Hepatocyte (in vitro differentiated cells): ENCODE data around the gene VAV1. TPM values are rescaled to one million over a fixed set of nuclear protein-coding genes. Genes with fewer than 3 reads are reported as not detected.

Source experiments
- DNase-seq: peaks from one replicate; pipeline ENCODE4 v3.0.0-alpha.2; 2016; ENCODE audit warnings: low spot score
- H2AFZ ChIP-seq: fragments of 200-600 bp; sonication (generic); 2 replicates; pipeline ENCODE4 v1.6.0; 2016; ENCODE audit warnings: antibody characterized with exemption, mild to moderate bottlenecking
- H3K27ac ChIP-seq: fragments of 200-600 bp; sonication (generic); 2 replicates; pipeline ENCODE4 v1.5.1; 2016; ENCODE audit warnings: mild to moderate bottlenecking
- H3K27me3 ChIP-seq: fragments of 200-600 bp; sonication (generic); 2 replicates; pipeline ENCODE4 v1.6.1; 2016
- H3K36me3 ChIP-seq: fragments of 200-600 bp; sonication (generic); replicated peaks from 2 replicates; pipeline ENCODE4 v1.5.1; 2016; ENCODE audit warnings: low read depth; ENCODE audit not compliant: insufficient read depth
- H3K4me1 ChIP-seq: fragments of 200-600 bp; sonication (generic); 2 replicates; pipeline ENCODE4 v1.5.1; 2016; ENCODE audit warnings: mild to moderate bottlenecking, moderate library complexity; ENCODE audit not compliant: insufficient read depth
- H3K4me2 ChIP-seq: fragments of 200-600 bp; sonication (generic); 2 replicates; pipeline ENCODE4 v1.6.0; 2016
- H3K4me3 ChIP-seq: fragments of 200-600 bp; sonication (generic); 2 replicates; pipeline ENCODE4 v1.5.1; 2016; ENCODE audit warnings: mild to moderate bottlenecking
- H3K79me2 ChIP-seq: fragments of 200-600 bp; sonication (generic); 2 replicates; pipeline ENCODE4 v1.6.0; 2017; ENCODE audit warnings: mild to moderate bottlenecking
- H3K9me2 ChIP-seq: fragments of 200-600 bp; sonication (generic); replicated peaks from 2 replicates; pipeline ENCODE4 v1.6.0; 2017; ENCODE audit warnings: mild to moderate bottlenecking; ENCODE audit not compliant: insufficient read depth
- H3K9me3 ChIP-seq: fragments of 200-600 bp; sonication (generic); 2 replicates; pipeline ENCODE4 v1.5.1; 2016; ENCODE audit warnings: low read depth, mild to moderate bottlenecking
- H4K20me1 ChIP-seq: fragments of 200-600 bp; sonication (generic); 2 replicates; pipeline ENCODE4 v1.6.0; 2016; ENCODE audit warnings: mild to moderate bottlenecking; ENCODE audit not compliant: insufficient read depth, poor library complexity, severe bottlenecking
- EZH2 ChIP-seq: fragments of 200-600 bp; sonication (generic); IDR thresholded peaks from 2 replicates; pipeline ENCODE4 v1.6.1; 2016; ENCODE audit warnings: antibody characterized with exemption, mild to moderate bottlenecking, borderline replicate concordance
- EZH2phosphoT487 ChIP-seq: fragments of 200-600 bp; sonication (generic); IDR thresholded peaks from one replicate; pipeline ENCODE4 v1.6.1; 2018; ENCODE audit warnings: antibody characterized with exemption, mild to moderate bottlenecking, low read depth, moderate library complexity; ENCODE audit not compliant: unreplicated experiment, severe bottlenecking
- WGBS: methylation state at CpG from one replicate; pipeline ENCODE4 v1.1.6; 2016; ENCODE audit warnings: low lambda C conversion rate; ENCODE audit errors: missing lambda C conversion rate; 5-methylcytosine and 5-hydroxymethylcytosine counted together
- polyA plus RNA-seq: library from polyadenylated mRNA; unstranded; fragments of >200 nt; fragmentation: Nextera tagmentation; extraction: Ambion mirVana; gene quantifications from 2 replicates; pipeline ENCODE4 v1.2.1, GENCODE V29; 2016
- total RNA-seq: library from RNA; depleted of rRNA; stranded (reverse); fragments of >200 nt; gene quantifications from 2 replicates; pipeline ENCODE4 v1.2.3, GENCODE V29; 2014
- TF ChIP-seq, protein P1 (sequence below): fragments of 200-600 bp; sonication (generic); IDR thresholded peaks from 2 replicates; pipeline ENCODE4 v1.5.1; 2016; ENCODE audit warnings: antibody characterized with exemption, mild to moderate bottlenecking; ENCODE audit not compliant: poor library complexity

VAV1 gene
- total and polyA plus RNA-seq, 2 experiments from 2014 or later: 0.23 TPM; not detected in 1

DNA sequence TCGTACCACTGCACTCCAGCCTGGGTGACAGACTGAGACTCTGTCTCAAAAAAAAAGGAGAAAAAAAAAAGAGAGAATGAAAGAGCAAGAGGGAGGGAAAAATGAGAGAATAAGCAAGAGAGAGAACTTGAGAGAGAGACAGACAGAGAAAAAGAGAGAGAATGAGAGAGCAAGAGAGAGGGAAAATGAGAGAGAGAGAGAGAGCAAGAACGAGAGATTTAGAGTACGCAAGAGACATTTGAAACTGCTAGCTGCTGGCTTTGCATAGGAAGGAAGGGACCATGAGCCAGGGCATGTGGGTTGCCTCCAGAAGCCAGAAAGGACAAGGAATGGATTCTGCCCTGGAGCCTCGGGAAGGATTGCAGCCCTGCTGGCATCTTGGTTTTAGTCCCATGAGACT is 105.3 kb downstream of the VAV1 start:
- H3K4me3 ChIP-seq: no peak overlapping the region
- H3K4me2 ChIP-seq: no peak overlapping the region
- no peaks in the 10 kb centered on the region for H3K27me3 ChIP-seq
- H4K20me1 ChIP-seq: no peaks in the 10 kb centered on the region
- TF ChIP-seq EZH2phosphoT487: no peak
- TF ChIP-seq, protein P1, sequence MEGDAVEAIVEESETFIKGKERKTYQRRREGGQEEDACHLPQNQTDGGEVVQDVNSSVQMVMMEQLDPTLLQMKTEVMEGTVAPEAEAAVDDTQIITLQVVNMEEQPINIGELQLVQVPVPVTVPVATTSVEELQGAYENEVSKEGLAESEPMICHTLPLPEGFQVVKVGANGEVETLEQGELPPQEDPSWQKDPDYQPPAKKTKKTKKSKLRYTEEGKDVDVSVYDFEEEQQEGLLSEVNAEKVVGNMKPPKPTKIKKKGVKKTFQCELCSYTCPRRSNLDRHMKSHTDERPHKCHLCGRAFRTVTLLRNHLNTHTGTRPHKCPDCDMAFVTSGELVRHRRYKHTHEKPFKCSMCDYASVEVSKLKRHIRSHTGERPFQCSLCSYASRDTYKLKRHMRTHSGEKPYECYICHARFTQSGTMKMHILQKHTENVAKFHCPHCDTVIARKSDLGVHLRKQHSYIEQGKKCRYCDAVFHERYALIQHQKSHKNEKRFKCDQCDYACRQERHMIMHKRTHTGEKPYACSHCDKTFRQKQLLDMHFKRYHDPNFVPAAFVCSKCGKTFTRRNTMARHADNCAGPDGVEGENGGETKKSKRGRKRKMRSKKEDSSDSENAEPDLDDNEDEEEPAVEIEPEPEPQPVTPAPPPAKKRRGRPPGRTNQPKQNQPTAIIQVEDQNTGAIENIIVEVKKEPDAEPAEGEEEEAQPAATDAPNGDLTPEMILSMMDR: no peak
- TF ChIP-seq EZH2: no peak
- no peaks in the 10 kb centered on the region for H3K4me1 ChIP-seq
- no peak overlapping the region for H3K27ac ChIP-seq
- H3K9me3 ChIP-seq: no peaks in the 10 kb centered on the region
- WGBS: 89% methylated on average over 3 of the region's 4 CpGs
- no peak overlapping the region for H2AFZ ChIP-seq
- DNase-seq: no peak
- no peaks in the 10 kb centered on the region for H3K36me3 ChIP-seq
- H3K9me2 ChIP-seq: no peaks in the 10 kb centered on the region
- H3K79me2 ChIP-seq: no peaks in the 10 kb centered on the region

DNA sequence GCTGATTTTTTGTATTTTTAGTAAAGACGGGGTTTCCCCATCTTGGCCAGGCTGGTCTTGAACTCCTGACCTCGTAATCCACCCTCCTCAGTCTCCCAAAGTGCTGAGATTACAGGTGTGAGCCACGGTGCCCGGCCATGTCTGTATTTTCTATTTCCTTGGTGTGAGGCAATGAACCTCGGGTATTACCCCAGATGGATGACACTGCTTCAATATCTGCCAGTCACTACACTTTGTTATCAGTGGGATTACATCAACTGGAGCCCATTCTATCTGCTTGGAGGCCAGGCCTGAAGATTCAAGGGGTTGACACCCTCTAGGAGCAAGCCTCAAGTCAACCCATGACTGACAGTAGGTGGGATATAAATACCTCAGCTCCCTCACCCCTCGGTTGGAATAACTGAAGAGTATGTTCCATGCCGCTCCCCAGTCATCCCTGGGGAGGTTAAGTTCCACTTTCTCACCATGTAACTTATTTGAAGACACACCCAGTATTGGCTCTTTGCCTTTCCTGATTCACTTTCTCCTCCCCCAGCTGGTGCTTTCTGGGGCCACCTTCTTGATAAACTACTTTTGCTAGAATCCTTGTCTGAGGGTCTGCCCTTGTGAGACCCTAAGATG is 113.9 kb downstream of the VAV1 start:
- Histone ChIP-seq H3K9me3 (no peaks in the 10 kb centered on the region), H3K27ac (no peak overlapping the region)
- 75% methylated on average over 7 of the region's 7 CpGs for WGBS

DNA sequence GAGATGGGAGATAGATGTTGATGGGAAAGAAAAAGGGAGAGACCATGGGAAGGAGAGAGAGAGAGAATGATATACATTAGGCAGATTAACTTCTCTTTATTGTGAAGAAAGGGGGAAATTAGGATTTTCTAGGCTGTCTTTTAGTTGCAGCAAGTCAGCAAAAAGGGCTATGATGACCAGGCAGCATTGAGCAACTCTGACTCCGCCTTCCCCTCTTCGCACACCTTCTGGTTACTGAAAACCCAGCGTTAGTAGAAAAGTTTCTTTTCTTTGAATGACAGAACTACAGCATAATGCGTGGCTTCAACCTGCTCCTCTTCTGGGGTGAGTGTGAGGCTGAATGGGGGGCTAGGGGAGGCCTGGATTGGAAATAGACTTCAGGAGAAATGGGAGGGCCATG is 114.8 kb downstream of the VAV1 start, which contains the start of gene ADGRE1:
Gene ADGRE1 (plus strand): TSS at position 264 of the 400 bp plus-strand sequence. CDS start 30 bp downstream, at position 294.
- DNase-seq: no peak
- Histone ChIP-seq H3K4me2 (no peak within 1 kb of the TSS), H3K36me3 (no peaks in the 10 kb centered on the region), H3K4me3 (no peak within 1 kb of the TSS), H3K9me2 (no peaks in the 10 kb centered on the region), H3K27me3 (no peaks in the 10 kb centered on the region), H3K27ac (no peak within 1 kb of the TSS), H3K9me3 (no peaks in the 10 kb centered on the region), H3K79me2 (no peaks in the 10 kb centered on the region), H4K20me1 (no peaks in the 10 kb centered on the region), H3K4me1 (no peaks in the 10 kb centered on the region), H2AFZ (no peak within 1 kb of the TSS)
- WGBS: 66% methylated on average over 4 of the region's 4 CpGs
- no peak for TF ChIP-seq EZH2

More for the DNA sequence above, 113.9 kb downstream of the VAV1 start:
- TF ChIP-seq EZH2phosphoT487 (no peak), EZH2 (no peak)
- TF ChIP-seq, protein P1: no peak
- Histone ChIP-seq H3K27me3 (no peaks in the 10 kb centered on the region), H3K9me2 (no peaks in the 10 kb centered on the region), H3K4me1 (no peaks in the 10 kb centered on the region), H3K36me3 (no peaks in the 10 kb centered on the region), H3K4me2 (no peak overlapping the region), H4K20me1 (no peaks in the 10 kb centered on the region), H3K4me3 (no peak overlapping the region), H3K79me2 (no peaks in the 10 kb centered on the region), H2AFZ (no peak overlapping the region)
- no peak for DNase-seq

DNA sequence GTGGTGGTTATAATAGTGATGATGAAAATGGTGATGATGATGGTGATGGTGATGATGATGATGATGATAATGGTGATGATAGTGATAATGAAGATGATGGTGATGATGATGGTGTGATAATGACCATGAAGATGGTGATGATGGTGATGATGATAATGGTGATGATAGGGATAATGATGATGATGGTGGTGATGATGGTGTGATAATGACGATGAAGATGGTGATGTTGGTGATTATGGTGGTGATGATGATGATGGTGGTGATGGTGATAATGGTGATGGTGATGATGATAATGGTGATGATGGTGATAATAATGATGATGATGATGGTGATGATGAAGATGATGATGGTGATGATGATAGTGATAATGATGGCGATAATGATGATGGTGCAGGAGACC is 116.5 kb downstream of the VAV1 start:
- DNase-seq: no peak
- H3K36me3 ChIP-seq: no peaks in the 10 kb centered on the region
- H3K4me3 ChIP-seq: no peak overlapping the region
- no peaks in the 10 kb centered on the region for H3K9me3 ChIP-seq
- TF ChIP-seq EZH2: no peak
- WGBS: 96% methylated on average over 2 of the region's 2 CpGs
- H3K27me3 ChIP-seq: no peaks in the 10 kb centered on the region
- no peak overlapping the region for H3K27ac ChIP-seq
- no peak overlapping the region for H2AFZ ChIP-seq
- no peaks in the 10 kb centered on the region for H4K20me1 ChIP-seq
- H3K79me2 ChIP-seq: no peaks in the 10 kb centered on the region
- no peaks in the 10 kb centered on the region for H3K9me2 ChIP-seq
- H3K4me2 ChIP-seq: no peak overlapping the region
- H3K4me1 ChIP-seq: no peaks in the 10 kb centered on the region
